Right atrium auricular region (tissue), 2 donors: ENCODE results near the gene CCDC141. TPM values are rescaled to one million over a fixed set of nuclear protein-coding genes. Genes with fewer than 3 reads are reported as not detected.

Source experiments
- DNase-seq: peaks from one replicate; pipeline ENCODE4 v3.0.0-alpha.2; 2019; ENCODE audit warnings: low spot score
- H3K27ac ChIP-seq, 2 donors: fragments of 200-600 bp; sonication (generic); 1 replicate in 1 of 2; 2 replicates in 1 of 2; pipeline ENCODE4 v1.5.1; 2016 to 2019
- H3K27me3 ChIP-seq, 2 donors: fragments of 200-600 bp; sonication (generic); one replicate each; pipeline versions ENCODE4 v1.5.1 to v1.6.0; 2017 to 2019
- H3K36me3 ChIP-seq: fragments of 200-600 bp; sonication (generic); one replicate; pipeline ENCODE4 v1.5.1; 2016
- H3K4me1 ChIP-seq, 2 donors: fragments of 200-600 bp; sonication (generic); one replicate each; pipeline versions ENCODE4 v1.5.1 to v1.6.0; 2017 to 2019
- H3K4me3 ChIP-seq, 2 donors: fragments of 200-600 bp; sonication (generic); 1 replicate in 1 of 2; 2 replicates in 1 of 2; pipeline ENCODE4 v1.5.1; 2017 to 2019; ENCODE audit warnings: mild to moderate bottlenecking in 1 of 2, moderate library complexity in 1 of 2
- H3K9me3 ChIP-seq, 2 donors: fragments of 200-600 bp; sonication (generic); one replicate each; pipeline ENCODE4 v1.5.1; 2019
- total RNA-seq, 2 donors: library from RNA; depleted of rRNA; stranded (reverse); fragments of >200 nt; gene quantifications; one replicate each; pipeline ENCODE4 v1.1.0, GENCODE V29; 2016
- TF ChIP-seq, protein P1 (sequence below), 2 donors: fragments of 200-600 bp; sonication (generic); IDR thresholded peaks; one replicate each; pipeline ENCODE4 v1.5.1; 2019; ENCODE audit warnings: antibody characterized with exemption in 2 of 2

The CCDC141 gene
- total RNA-seq, 2 donors from 2014 or later: 28.9 to 146 TPM

DNA sequence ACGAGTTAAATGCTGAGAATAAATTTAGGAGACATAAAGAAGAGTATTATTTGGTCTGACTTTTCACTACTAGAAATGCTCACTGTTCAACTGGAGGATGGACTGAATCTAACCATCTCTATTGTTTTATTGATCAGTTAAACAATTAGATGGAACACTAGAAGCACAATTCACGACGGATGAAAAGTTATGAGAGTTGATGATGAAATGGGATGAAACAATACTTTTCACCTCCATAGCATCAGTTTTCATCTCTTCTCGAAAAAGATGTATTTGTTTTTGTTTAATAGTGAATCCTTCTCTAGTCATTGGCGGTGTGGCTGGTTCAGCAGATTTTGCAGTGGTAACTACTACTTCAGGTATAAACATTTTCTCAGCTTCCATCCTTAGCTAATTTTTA is 262.0 kb downstream of the CCDC141 start:
- H3K27me3 ChIP-seq: no peaks in the 10 kb centered on the region
- H3K9me3 ChIP-seq: no peaks in the 10 kb centered on the region
- no peak overlapping the region for H3K4me3 ChIP-seq
- H3K27ac ChIP-seq: no peak overlapping the region
- TF ChIP-seq, protein P1, sequence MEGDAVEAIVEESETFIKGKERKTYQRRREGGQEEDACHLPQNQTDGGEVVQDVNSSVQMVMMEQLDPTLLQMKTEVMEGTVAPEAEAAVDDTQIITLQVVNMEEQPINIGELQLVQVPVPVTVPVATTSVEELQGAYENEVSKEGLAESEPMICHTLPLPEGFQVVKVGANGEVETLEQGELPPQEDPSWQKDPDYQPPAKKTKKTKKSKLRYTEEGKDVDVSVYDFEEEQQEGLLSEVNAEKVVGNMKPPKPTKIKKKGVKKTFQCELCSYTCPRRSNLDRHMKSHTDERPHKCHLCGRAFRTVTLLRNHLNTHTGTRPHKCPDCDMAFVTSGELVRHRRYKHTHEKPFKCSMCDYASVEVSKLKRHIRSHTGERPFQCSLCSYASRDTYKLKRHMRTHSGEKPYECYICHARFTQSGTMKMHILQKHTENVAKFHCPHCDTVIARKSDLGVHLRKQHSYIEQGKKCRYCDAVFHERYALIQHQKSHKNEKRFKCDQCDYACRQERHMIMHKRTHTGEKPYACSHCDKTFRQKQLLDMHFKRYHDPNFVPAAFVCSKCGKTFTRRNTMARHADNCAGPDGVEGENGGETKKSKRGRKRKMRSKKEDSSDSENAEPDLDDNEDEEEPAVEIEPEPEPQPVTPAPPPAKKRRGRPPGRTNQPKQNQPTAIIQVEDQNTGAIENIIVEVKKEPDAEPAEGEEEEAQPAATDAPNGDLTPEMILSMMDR (IDR thresholded peaks at IDR 0.05): no peak
- no peaks in the 10 kb centered on the region for H3K4me1 ChIP-seq
- DNase-seq: no peak
- H3K36me3 ChIP-seq: peaks cover 88% of the 10 kb centered on the region

DNA sequence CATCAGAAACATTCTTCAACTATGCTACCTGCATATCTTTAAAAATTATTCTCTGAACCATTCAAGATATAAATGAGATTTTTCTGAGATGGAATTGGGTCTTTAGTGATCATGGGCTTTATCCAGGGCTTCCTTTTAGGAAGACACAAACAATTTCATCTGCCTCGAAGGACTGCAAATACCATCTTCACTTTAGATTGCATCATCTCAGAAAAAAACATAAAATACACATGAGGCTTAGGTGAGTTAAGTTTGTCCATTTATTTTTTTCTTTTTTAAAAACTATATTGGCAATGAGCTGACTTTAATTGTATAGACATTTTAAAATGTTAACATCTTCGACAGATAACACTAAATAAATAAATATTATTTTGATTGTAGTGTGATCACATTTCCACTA is 262.8 kb downstream of the CCDC141 start:
- no peaks in the 10 kb centered on the region for H3K27me3 ChIP-seq
- H3K27ac ChIP-seq: no peak overlapping the region
- H3K9me3 ChIP-seq: no peaks in the 10 kb centered on the region
- TF ChIP-seq, protein P1 (IDR thresholded peaks at IDR 0.05): no peak
- DNase-seq: no peak
- peaks cover 88% of the 10 kb centered on the region for H3K36me3 ChIP-seq
- peaks cover 0 to 7% of the 10 kb centered on the region in 2 donors for H3K4me1 ChIP-seq
- H3K4me3 ChIP-seq: no peak overlapping the region

GRCh38 chr2:178783889-178784288 is 266.0 kb downstream of the CCDC141 start:
- Histone ChIP-seq H3K36me3 (peaks cover 88% of the 10 kb centered on the region), H3K27me3 (no peaks in the 10 kb centered on the region), H3K4me3 (no peak overlapping the region), H3K9me3 (no peaks in the 10 kb centered on the region), H3K27ac (no peak overlapping the region), H3K4me1 (peaks cover 0 to 8% of the 10 kb centered on the region in 2 donors)
- DNase-seq: no peak
- TF ChIP-seq, protein P1 (IDR thresholded peaks at IDR 0.05): no peak

DNA sequence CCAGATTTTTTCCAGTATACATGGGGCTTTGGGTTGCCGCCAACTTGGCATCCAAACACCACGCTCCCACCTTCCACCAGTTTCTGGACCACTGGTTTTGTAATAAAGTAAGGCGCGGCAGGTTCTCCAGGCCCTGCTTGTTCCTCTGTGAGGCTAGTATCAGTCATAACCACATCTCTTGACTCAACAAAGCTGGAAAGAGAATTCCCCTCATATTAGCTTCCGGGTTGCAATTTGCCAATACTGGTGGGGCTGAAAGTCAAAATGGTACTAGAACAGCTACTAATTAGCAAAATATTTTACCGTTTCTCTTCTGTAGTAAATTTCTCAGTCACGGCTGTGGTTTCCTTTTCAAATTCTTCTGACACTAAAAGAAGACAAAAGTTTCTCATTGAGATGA is 267.7 kb downstream of the CCDC141 start:
- TF ChIP-seq, protein P1 (IDR thresholded peaks at IDR 0.05): no peak
- Histone ChIP-seq H3K4me3 (no peak overlapping the region), H3K36me3 (peaks cover 100% of the 10 kb centered on the region), H3K27ac (no peak overlapping the region), H3K27me3 (no peaks in the 10 kb centered on the region), H3K4me1 (peaks cover 0 to 8% of the 10 kb centered on the region in 2 donors), H3K9me3 (no peaks in the 10 kb centered on the region)
- DNase-seq: no peak

Other genes starting within 250 kb of the CCDC141 start
- 1,000 to 10,000 TPM; 1,330 to 3,257 TPM for gene TTN, start 242.7 kb downstream of the CCDC141 start, total RNA-seq
- gene SESTD1, start 214.7 kb upstream of the CCDC141 start, total RNA-seq: 10 to 100 TPM; 16.5 to 19.7 TPM